HEK293 (cell line): ENCODE measurements around the gene CYP1A1.

ENCODE experiments used
- CTCF ChIP-seq: fragments of 450-650 bp; formaldehyde crosslinking; IDR thresholded peaks from 2 replicates; pipeline ENCODE4 v1.5.1; 2016; ENCODE audit warnings: missing biosample characterization, missing genetic modification characterization
- FEZF1 ChIP-seq: fragments of 450-650 bp; formaldehyde crosslinking; IDR thresholded peaks from 2 replicates; pipeline ENCODE4 v1.5.1; 2016; ENCODE audit warnings: missing biosample characterization, missing genetic modification characterization
- HOXD13 ChIP-seq: sonication (generic); formaldehyde crosslinking; IDR thresholded peaks from 2 replicates; pipeline ENCODE4 v1.8.0; 2022; ENCODE audit warnings: missing genetic modification reagents, borderline replicate concordance
- KLF10 ChIP-seq: fragments of 450-650 bp; IDR thresholded peaks from 2 replicates; pipeline ENCODE4 v1.5.1; 2018; ENCODE audit warnings: missing biosample characterization, mild to moderate bottlenecking, missing genetic modification characterization
- KLF16 ChIP-seq: fragments of 450-650 bp; formaldehyde crosslinking; IDR thresholded peaks from 2 replicates; pipeline ENCODE4 v1.5.1; 2017; ENCODE audit warnings: missing biosample characterization, missing genetic modification characterization
- PRDM1 ChIP-seq: fragments of 450-650 bp; formaldehyde crosslinking; IDR thresholded peaks from 2 replicates; pipeline ENCODE4; 2016; ENCODE audit warnings: missing biosample characterization, missing genetic modification characterization
- PRDM10 ChIP-seq: fragments of 450-650 bp; formaldehyde crosslinking; IDR thresholded peaks from 2 replicates; pipeline ENCODE4 v1.5.1; 2016; ENCODE audit warnings: missing biosample characterization, missing genetic modification characterization
- SETDB1 ChIP-seq: IDR thresholded peaks from one replicate; pipeline ENCODE4 v1.6.1; 2017; ENCODE audit warnings: mild to moderate bottlenecking, low read length, moderate library complexity, mixed read lengths; ENCODE audit not compliant: insufficient read length
- SP7 ChIP-seq: fragments of 450-650 bp; formaldehyde crosslinking; IDR thresholded peaks from 2 replicates; pipeline ENCODE4 v1.5.1; 2016; ENCODE audit warnings: missing biosample characterization, missing genetic modification characterization
- YY2 ChIP-seq: fragments of 450-650 bp; formaldehyde crosslinking; IDR thresholded peaks from 2 replicates; pipeline ENCODE4 v1.5.1; 2016; ENCODE audit warnings: missing biosample characterization, missing genetic modification characterization
- ZBTB1 ChIP-seq: fragments of 450-650 bp; formaldehyde crosslinking; IDR thresholded peaks from 2 replicates; pipeline ENCODE4 v1.5.1; 2016; ENCODE audit warnings: missing biosample characterization, missing genetic modification characterization
- ZBTB17 ChIP-seq: fragments of 450-650 bp; formaldehyde crosslinking; IDR thresholded peaks from 2 replicates; pipeline ENCODE4 v1.5.1; 2016; ENCODE audit warnings: missing biosample characterization, missing genetic modification characterization
- ZBTB48 ChIP-seq: fragments of 450-650 bp; formaldehyde crosslinking; IDR thresholded peaks from 2 replicates; pipeline ENCODE4 v1.5.1; 2016; ENCODE audit warnings: missing biosample characterization, missing genetic modification characterization
- ZFP69B ChIP-seq: fragments of 450-650 bp; formaldehyde crosslinking; IDR thresholded peaks from 2 replicates; pipeline ENCODE4 v1.5.1; 2016; ENCODE audit warnings: missing biosample characterization, missing genetic modification characterization
- ZIC2 ChIP-seq: fragments of 450-650 bp; formaldehyde crosslinking; IDR thresholded peaks from 2 replicates; pipeline ENCODE4 v1.5.1; 2016; ENCODE audit warnings: missing biosample characterization, missing genetic modification characterization
- ZNF132 ChIP-seq: fragments of 450-650 bp; formaldehyde crosslinking; IDR thresholded peaks from 2 replicates; pipeline ENCODE4 v1.5.1; 2017; ENCODE audit warnings: missing biosample characterization, missing genetic modification characterization, borderline replicate concordance
- ZNF155 ChIP-seq: fragments of 450-650 bp; formaldehyde crosslinking; IDR thresholded peaks from 2 replicates; pipeline ENCODE4 v1.5.1; 2016; ENCODE audit warnings: missing biosample characterization, missing genetic modification characterization
- ZNF280D ChIP-seq: fragments of 450-650 bp; formaldehyde crosslinking; IDR thresholded peaks from 2 replicates; pipeline ENCODE4 v1.5.1; 2016; ENCODE audit warnings: missing biosample characterization, missing genetic modification characterization
- ZNF302 ChIP-seq: fragments of 450-650 bp; formaldehyde crosslinking; IDR thresholded peaks from 2 replicates; pipeline ENCODE4 v1.5.1; 2016; ENCODE audit warnings: missing biosample characterization, missing genetic modification characterization, low read depth
- ZNF488 ChIP-seq: fragments of 450-650 bp; formaldehyde crosslinking; IDR thresholded peaks from 2 replicates; pipeline ENCODE4 v1.5.1; 2016; ENCODE audit warnings: missing biosample characterization, missing genetic modification characterization
- ZNF544 ChIP-seq: fragments of 450-650 bp; formaldehyde crosslinking; IDR thresholded peaks from 2 replicates; pipeline ENCODE4 v1.5.0; 2017; ENCODE audit warnings: missing biosample characterization, missing genetic modification characterization
- ZNF561 ChIP-seq: fragments of 450-650 bp; IDR thresholded peaks from 2 replicates; pipeline ENCODE4 v1.5.1; 2018; ENCODE audit warnings: missing biosample characterization, missing genetic modification characterization, borderline replicate concordance
- ZNF624 ChIP-seq: fragments of 450-650 bp; formaldehyde crosslinking; IDR thresholded peaks from 2 replicates; pipeline ENCODE4 v1.5.1; 2017; ENCODE audit warnings: missing biosample characterization, missing genetic modification characterization
- ZNF660 ChIP-seq: fragments of 450-650 bp; IDR thresholded peaks from 2 replicates; pipeline ENCODE4 v1.5.1; 2018; ENCODE audit warnings: missing biosample characterization, mild to moderate bottlenecking, missing genetic modification characterization
- ZNF692 ChIP-seq: fragments of 450-650 bp; formaldehyde crosslinking; IDR thresholded peaks from 2 replicates; pipeline ENCODE4 v1.5.1; 2016; ENCODE audit warnings: missing biosample characterization, missing genetic modification characterization
- ZNF707 ChIP-seq: fragments of 450-650 bp; formaldehyde crosslinking; IDR thresholded peaks from 2 replicates; pipeline ENCODE4 v1.5.1; 2016; ENCODE audit warnings: missing biosample characterization, missing genetic modification characterization
- ZNF76 ChIP-seq: fragments of 450-650 bp; formaldehyde crosslinking; IDR thresholded peaks from 2 replicates; pipeline ENCODE4; 2016; ENCODE audit warnings: low read depth, missing biosample characterization, missing genetic modification characterization, borderline replicate concordance
- ZSCAN4 ChIP-seq: fragments of 450-650 bp; formaldehyde crosslinking; IDR thresholded peaks from 2 replicates; pipeline ENCODE4 v1.5.1; 2017; ENCODE audit warnings: missing biosample characterization, missing genetic modification characterization
- ZXDB ChIP-seq: fragments of 450-650 bp; formaldehyde crosslinking; IDR thresholded peaks from 2 replicates; pipeline ENCODE4 v1.5.1; 2016; ENCODE audit warnings: missing biosample characterization, missing genetic modification characterization

Gene CYP1A1

GRCh38 chr15:74723754-74724334, 1.5 kb downstream of the CYP1A1 start (continued):
- TF ChIP-seq PRDM10 (tag by site-specific recombination) (peak; percentile 91), ZNF302 (tag by site-specific recombination) (no peak), KLF16 (peak; percentile 64; the same call in 1 of the 2 replicates), ZBTB48 (tag by site-specific recombination) (peak; percentile 75; the same call in 1 of the 2 replicates), SP7 (peak; percentile 52), ZNF155 (tag by site-specific recombination) (no peak), HOXD13 (CRISPR knock-in tag) (no peak), ZNF488 (tag by site-specific recombination) (no peak), ZNF707 (no peak), ZNF624 (tag by site-specific recombination) (no peak), ZNF660 (tag by site-specific recombination) (peak; percentile 76; the same call in 1 of the 2 replicates), ZSCAN4 (tag by site-specific recombination) (no peak), ZNF132 (tag by site-specific recombination) (no peak), ZNF544 (tag by site-specific recombination) (no peak), ZNF692 (peak; percentile 62; the same call in 1 of the 2 replicates), CTCF (no peak), PRDM1 (tag by site-specific recombination) (peak; percentile 74), KLF10 (tag by site-specific recombination) (no peak), ZXDB (tag by site-specific recombination) (0 out of 2 replicates have a peak, but pooled peaks have one; percentile 33), ZNF76 (tag by site-specific recombination) (peak; percentile 65; the same call in 1 of the 2 replicates), FEZF1 (no peak), YY2 (tag by site-specific recombination) (no peak), ZBTB1 (tag by site-specific recombination) (no peak), ZBTB17 (tag by site-specific recombination) (peak; percentile 51; the same call in 1 of the 2 replicates), ZNF561 (peak; percentile 59; the same call in 1 of the 2 replicates), ZFP69B (tag by site-specific recombination) (peak; percentile 59; the same call in 1 of the 2 replicates), ZNF280D (tag by site-specific recombination) (0 out of 2 replicates have a peak, but pooled peaks have one; percentile 36), ZIC2 (tag by site-specific recombination) (no peak), SETDB1 (no peak)
